NCI-H524 treated with DMSO at 0.1 percent for 48 hours (cell line): ENCODE results near the gene TBC1D10A.

Source experiments
- DNase-seq: peaks from one replicate; lab custom pipeline; 2025; lab: John Stamatoyannopoulos, UW

Gene TBC1D10A

DNA sequence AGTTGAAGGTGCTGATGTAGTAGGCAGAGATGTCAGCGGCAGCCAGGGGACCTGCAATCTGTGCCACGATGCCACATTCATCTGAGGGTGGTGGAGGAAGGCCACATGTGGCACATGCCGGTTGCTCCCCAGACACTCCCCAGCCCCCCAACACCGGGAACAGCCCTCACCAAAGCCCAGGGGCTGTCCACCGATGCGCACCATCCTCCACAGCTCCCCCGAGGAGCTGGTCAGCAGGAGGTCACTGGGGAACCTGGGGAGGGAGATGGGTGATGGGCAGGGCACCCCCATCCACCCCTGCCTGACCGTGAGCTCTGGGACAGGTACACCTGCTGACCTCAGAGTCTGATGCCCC lies 40.9 kb downstream of the TBC1D10A start:
- no peak for DNase-seq

DNA sequence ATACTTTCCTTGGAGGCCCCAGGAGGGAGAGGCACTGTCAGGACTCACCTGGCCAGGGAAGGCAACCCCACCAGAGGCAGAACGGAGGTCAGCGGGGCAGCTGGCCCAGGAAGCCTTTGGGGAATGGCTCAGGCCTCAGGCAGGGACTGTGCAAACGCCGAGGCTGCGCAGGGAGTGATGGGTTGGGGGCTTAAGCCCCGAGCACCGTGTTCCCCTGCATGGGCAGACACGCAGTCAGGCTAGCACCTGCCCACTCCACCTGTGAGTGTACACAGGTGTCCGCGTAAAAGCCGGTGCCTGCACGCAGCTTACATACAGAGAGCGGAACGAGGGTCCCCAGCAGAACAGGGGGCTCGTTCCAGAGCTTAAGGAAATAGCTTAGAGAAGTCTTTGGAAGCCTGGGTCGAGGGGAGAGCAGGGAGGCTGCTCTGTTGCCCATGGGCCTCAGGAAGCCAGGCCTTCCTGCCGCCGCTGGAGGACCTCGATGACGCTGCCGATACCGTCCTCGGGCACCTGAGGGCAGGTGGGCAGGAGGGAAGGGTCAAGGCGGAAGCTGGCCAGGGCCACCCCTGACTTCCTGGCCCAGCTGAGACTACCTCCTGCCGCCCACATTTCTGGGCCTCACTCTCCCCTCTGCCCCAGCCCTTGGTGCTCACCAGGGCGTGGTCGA lies 41.4 kb downstream of the TBC1D10A start:
- DNase-seq = no peak

DNA sequence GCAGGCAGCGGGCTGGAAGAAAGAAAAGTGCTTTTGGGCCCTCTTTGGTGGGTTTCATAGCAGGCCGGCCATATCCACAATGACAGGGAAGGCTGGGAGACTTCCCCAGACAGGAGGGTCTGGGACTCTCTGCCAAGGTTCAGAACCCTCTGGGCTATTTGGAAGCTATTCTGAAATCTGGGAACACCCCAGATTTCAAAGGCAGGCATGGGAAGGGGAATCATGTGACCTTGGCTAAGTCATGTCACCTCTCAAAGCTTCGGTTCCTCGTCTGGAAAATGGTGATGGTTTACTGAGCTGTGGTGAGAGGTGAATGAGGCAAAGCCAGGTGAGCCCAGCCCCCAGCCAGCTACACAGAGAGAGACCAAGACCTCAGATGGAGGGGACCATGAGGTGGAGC lies 42.1 kb downstream of the TBC1D10A start:
- DNase-seq = no peak

- no peak for DNase-seq
Measured at GRCh38 chr22:30284172-30284571, 42.6 kb downstream of the TBC1D10A start.

- no peak for DNase-seq
Measured at GRCh38 chr22:30283342-30283741, 43.4 kb downstream of the TBC1D10A start.

DNA sequence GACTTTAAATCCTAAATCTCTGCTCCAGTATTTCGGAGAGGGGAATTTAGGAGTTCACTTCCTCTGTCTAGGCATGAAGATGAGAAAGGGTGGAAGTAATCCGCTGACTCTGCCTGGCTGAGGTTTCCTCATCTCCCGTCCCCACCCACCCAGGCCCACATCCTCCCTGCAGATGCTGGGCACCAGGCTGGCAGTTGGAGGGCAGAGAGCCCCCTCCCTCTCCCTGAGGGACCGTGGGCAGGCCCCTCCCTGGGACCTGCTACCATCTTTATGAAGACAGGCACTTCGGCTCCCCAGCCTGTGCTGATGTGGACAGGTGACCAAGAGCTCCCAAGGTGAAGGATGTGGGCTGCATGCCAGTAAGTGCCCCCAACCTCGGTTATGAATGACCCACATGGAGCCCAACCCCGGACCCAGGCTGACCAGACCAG lies 44.1 kb downstream of the TBC1D10A start:
- no peak for DNase-seq

DNA sequence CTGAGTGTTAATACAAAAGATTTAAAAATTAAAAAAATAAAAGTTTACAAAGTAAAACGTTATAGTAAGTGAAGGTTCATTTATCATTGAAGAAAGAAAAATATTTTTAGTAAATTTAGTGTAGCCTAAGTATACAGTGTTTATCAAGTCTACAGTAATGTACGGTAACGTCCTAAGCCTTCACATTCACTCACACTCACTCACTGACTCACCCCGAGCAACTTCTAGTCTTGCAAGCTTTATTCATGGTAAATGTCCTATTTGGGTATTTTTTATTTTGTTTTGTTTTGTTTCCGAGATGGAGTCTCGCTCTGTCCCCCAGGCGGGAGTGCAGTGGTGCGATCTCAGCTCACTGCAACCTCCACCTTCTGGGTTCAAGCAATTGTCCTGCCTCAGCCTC lies 46.2 kb downstream of the TBC1D10A start:
- no peak for DNase-seq

- DNase-seq = no peak
Measured at GRCh38 chr22:30279932-30280331, 46.8 kb downstream of the TBC1D10A start.

GRCh38 chr22:30279046-30279788 lies 47.5 kb downstream of the TBC1D10A start:
- DNase-seq = no peak

- no peak for DNase-seq
Measured at GRCh38 chr22:30277547-30278344, 49.0 kb downstream of the TBC1D10A start.

- no peak for DNase-seq
Measured at GRCh38 chr22:30276039-30276438, 50.7 kb downstream of the TBC1D10A start.

- DNase-seq = no peak
Measured at GRCh38 chr22:30275625-30276024, 51.1 kb downstream of the TBC1D10A start.

DNA sequence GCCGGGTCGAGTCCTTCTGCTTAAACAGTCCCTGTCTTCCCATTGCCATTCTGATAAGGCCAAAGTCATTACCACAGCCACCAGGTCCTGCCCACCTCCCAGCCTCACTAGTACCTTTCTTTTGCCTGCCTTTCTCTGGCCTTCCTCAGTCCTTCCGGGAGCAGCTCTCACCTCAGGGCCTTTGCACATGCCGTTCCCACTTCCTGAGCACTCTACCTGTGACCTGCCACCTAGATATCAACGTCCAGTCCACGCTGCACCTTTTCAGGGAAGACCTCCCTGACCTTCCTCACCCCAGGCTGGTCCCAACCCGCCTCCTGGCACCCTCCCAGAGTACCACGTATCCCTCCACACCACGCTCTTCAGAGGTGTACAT lies 52.3 kb downstream of the TBC1D10A start:
- no peak for DNase-seq

DNA sequence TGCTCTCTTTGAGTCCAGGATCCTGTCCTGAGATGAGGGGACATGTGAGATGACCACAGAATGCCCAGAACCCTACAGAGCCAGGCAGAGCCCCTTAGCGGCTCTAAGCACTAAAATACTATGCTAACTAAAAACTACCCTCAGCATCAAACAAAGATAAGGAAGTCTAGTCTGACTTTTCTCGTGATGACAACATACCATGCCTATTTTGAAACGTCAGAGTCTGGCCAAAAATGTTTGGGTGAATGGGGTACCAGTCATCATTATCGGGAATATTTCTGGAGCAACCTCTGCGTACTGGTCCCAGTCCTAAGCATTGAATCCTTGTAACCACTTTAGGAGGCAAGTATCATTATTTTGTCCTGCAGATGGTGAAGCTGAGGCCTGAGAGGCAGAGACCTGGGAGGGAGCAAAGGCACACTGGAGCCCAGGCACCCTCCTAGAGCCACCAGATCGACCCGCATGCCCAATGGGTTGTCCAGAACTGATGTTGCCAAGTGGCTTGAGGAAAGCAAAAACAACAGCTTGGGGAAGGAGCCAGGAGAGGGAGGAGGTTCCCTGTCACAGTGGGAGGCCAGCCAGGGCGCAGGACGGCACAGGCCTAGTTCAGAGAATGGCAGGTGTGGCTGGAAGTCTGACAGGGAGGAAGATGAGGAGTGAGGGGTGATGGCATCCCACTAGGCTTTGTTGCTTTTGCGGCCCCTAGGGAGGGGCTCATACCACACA lies 52.9 kb downstream of the TBC1D10A start:
- no peak for DNase-seq

DNA sequence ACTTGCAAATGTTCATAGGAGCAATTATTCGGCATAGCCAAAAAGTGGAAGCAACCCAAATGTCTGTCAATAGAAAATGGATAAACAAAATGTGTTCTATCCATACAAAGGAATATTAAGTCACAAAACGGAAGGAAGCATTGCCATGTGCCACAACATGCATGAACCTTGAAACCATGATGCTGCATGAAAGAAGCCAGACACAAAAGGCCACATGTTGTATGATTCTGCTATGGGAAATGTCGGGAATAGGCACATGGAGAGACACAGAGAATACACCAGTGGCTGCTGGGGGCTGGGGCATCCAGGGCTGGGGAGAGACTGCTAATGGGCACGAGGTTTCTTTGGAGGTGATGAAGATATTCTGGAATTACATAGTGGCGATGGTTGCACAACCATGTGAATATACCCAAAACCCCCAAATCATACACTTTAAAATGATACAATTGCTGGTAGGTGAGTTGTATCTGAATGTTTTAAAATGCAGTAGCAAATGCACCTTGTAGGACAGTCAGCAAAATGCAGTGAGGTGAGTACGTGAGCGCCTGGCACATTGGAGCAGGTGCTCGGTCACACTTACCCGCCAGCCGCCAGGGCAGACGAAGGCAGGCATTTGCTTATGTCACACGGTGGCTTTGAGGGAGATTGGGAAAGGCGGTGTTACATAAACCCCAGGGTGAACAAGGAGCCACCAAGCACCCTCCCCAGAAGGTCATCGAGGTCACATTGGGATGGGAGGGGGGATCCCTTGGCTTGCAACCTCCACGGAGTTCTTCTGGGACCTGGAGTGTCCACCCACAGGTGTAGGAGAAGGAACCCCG lies 53.8 kb downstream of the TBC1D10A start:
- no peak for DNase-seq

- DNase-seq = no peak
Measured at GRCh38 chr22:30270832-30271231, 55.9 kb downstream of the TBC1D10A start.

- DNase-seq = no peak
Measured at GRCh38 chr22:30268331-30268730, 58.4 kb downstream of the TBC1D10A start.

GRCh38 chr22:30267382-30268302 lies 59.1 kb downstream of the TBC1D10A start:
- no peak for DNase-seq

DNA sequence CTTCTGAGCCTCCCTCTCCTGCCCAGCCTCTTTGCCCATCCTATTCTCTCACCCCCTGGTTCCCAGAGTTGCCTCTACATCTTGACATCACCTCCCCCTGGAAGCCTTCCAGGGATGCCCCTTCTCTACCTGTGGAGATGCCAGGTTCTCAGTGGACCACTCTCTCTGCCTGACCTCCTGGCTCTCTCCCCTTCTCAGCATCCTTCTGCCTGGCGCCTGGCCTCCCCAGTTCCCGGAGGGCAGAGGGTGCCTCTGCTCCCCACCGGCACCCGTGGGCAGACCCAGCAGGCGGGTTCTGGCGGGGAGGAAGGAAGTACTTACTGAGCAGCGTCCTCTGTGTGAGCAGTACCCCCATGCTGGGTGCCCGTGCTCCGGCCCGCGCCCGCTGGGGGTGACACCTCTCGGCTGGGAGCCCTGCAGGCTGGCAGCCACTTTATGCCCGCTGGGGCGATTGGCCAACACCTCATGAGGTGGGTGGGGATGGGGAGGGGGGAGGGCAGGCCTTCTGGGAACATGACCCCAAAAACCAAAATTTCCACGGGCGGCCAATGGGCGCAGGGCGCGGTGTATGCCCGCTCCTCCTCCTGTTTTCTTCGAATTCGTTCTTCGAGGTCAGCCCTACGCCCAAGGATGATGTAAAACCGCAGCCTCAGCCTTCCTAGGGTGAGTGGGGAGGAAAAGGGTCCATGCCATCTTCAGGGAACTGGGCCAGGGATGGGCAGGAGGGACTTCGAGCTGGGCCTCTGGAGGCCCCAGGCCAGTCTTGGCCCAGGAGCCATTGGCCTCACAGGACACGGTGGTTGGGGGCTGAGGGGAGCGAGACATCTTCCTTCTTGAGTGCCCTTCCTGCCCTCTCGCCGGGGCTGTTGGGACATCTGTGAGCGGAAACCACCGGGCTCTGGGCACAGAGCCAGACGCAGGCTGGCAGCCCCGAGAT lies 60.0 kb downstream of the TBC1D10A start, which contains the start of gene OSM:
TSS of gene OSM (minus strand) at position 407 of the 937 bp plus-strand sequence. CDS start at position 355, 52 bp downstream.
- no peak for DNase-seq
